Stomach (tissue), 9 donors: ENCODE measurements around the gene DNASE1L2. TPM values are rescaled to one million over a fixed set of nuclear protein-coding genes. Genes with fewer than 3 reads are reported as not detected.

Experiments used
- DNase-seq, 2 donors: peaks; one replicate each; pipeline versions ENCODE4 v3.0.0 to v3.0.0-alpha.2; 2013 to 2019
- H3K27ac ChIP-seq, 5 donors: fragments of 200-600 bp in 4 of 5; sonication (generic) in 4 of 5; one replicate each; pipeline ENCODE4 v1.5.1; 2013 to 2019; ENCODE audit warnings: mild to moderate bottlenecking in 1 of 5, moderate library complexity in 1 of 5
- H3K27me3 ChIP-seq, 3 donors: fragments of 200-600 bp; sonication (generic); one replicate each; pipeline ENCODE4 v1.5.1; 2017 to 2019; ENCODE audit warnings: mixed run types in 1 of 3
- H3K36me3 ChIP-seq, 4 donors: fragments of 200-600 bp; sonication (generic); 1 replicate in 3 of 4; 2 replicates in 1 of 4; pipeline ENCODE4 v1.5.1; 2016 to 2019
- H3K4me1 ChIP-seq, 4 donors: fragments of 200-600 bp; sonication (generic); one replicate each; pipeline ENCODE4 v1.5.1; 2016 to 2019
- H3K4me3 ChIP-seq, 4 donors: fragments of 200-600 bp; sonication (generic) in 3 of 4; one replicate each; pipeline ENCODE4 v1.5.1; 2016 to 2019; ENCODE audit warnings: mild to moderate bottlenecking in 1 of 4
- H3K9me3 ChIP-seq, 4 donors: fragments of 200-600 bp; sonication (generic); one replicate each; pipeline ENCODE4 v1.5.1; 2016 to 2019
- EP300 ChIP-seq: sonication (generic); formaldehyde crosslinking; IDR thresholded peaks from one replicate; pipeline ENCODE4 v1.6.1; 2017; ENCODE audit warnings: antibody characterized with exemption
- POLR2A ChIP-seq, 4 donors: fragments of 450-650 bp; IDR thresholded peaks; one replicate each; pipeline ENCODE4 v1.6.1; 2016; ENCODE audit warnings: antibody characterized with exemption in 4 of 4, control low read depth in 2 of 4, mild to moderate bottlenecking in 1 of 4, moderate library complexity in 1 of 4
- POLR2AphosphoS5 ChIP-seq, 3 donors: sonication (generic); formaldehyde crosslinking; IDR thresholded peaks; one replicate each; pipeline ENCODE4 v1.6.1; 2016; ENCODE audit warnings: antibody characterized with exemption in 3 of 3
- WGBS, 5 donors: extraction: QIAGEN DNeasy Blood & Tissue Kit in 3 of 5; methylation state at CpG; one replicate each; pipeline versions ENCODE4 v1.1.5 to v1.1.7; 2013 to 2018; 5-methylcytosine and 5-hydroxymethylcytosine counted together
- intact Hi-C: fragments of 100-400 bp; cut with DNase I; formaldehyde crosslinking; loops from one replicate; pipeline ENCODE4 v1.15.1; 2023; ENCODE audit warnings: low total_unique reads
- polyA plus RNA-seq, 3 donors: library from polyadenylated mRNA; stranded (reverse); fragments of 200-250 nt; gene quantifications; one replicate each; pipeline ENCODE4 v1.2.3, GENCODE V29; 2013
- total RNA-seq, 5 donors: library from RNA; depleted of rRNA; stranded (reverse); fragments of >200 nt; gene quantifications; one replicate each; pipeline versions ENCODE4 v1.1.0 to v1.2.3, GENCODE V29; 2014 to 2016
- TF ChIP-seq, protein P1 (sequence below), 7 experiments: fragments of 450-650 bp in 4 of 7; fragments of 200-600 bp in 3 of 7; sonication (generic) in 3 of 7; IDR thresholded peaks; one replicate each; pipeline ENCODE4 v1.5.1; 2016 to 2019; ENCODE audit warnings: antibody characterized with exemption in 7 of 7, control low read depth in 2 of 7, mild to moderate bottlenecking in 1 of 7
- donor health status: healthy with polysubstance abuse.
- donor health status: Bipolar disorder and iron deficiency.
- donor health status: healthy.

Gene DNASE1L2
- total and polyA plus RNA-seq, 8 donors: 0.68 to 0.90 TPM; not detected in 6

DNA sequence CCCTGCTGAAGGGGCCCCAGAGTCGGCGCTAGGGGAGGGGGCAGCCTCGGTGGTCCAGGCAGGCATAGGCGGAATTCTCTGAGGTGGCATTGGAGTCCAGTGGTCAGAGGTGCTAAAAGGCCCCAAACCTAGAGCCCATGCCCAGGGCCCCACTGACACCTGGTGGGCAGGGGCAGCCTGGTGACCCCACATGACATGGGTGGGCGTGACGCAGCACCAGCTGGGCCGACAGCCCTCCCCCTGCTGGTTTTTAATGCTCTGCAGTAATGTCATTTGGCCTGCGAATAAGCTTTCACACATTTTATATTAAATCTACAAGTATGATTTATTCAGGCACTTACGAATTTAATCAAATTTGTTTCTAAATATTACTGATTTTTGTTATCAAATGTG is 33.8 kb downstream of the DNASE1L2 start:
- no peak for TF ChIP-seq EP300
- TF ChIP-seq, protein P1, sequence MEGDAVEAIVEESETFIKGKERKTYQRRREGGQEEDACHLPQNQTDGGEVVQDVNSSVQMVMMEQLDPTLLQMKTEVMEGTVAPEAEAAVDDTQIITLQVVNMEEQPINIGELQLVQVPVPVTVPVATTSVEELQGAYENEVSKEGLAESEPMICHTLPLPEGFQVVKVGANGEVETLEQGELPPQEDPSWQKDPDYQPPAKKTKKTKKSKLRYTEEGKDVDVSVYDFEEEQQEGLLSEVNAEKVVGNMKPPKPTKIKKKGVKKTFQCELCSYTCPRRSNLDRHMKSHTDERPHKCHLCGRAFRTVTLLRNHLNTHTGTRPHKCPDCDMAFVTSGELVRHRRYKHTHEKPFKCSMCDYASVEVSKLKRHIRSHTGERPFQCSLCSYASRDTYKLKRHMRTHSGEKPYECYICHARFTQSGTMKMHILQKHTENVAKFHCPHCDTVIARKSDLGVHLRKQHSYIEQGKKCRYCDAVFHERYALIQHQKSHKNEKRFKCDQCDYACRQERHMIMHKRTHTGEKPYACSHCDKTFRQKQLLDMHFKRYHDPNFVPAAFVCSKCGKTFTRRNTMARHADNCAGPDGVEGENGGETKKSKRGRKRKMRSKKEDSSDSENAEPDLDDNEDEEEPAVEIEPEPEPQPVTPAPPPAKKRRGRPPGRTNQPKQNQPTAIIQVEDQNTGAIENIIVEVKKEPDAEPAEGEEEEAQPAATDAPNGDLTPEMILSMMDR (IDR thresholded peaks at IDR 0.05): no peak
- no peak for TF ChIP-seq POLR2AphosphoS5 (IDR thresholded peaks at IDR 0.05)
- no peak overlapping the region for H3K27ac ChIP-seq
- no peak for DNase-seq
- no peaks in the 10 kb centered on the region for H3K9me3 ChIP-seq
- no peaks in the 10 kb centered on the region for H3K27me3 ChIP-seq
- intact Hi-C loops: no loop called here
- peaks cover 23 to 54% (median 34%) of the 10 kb centered on the region in 4 donors for H3K4me1 ChIP-seq
- H3K36me3 ChIP-seq: peaks cover 0 to 11% (median 0%) of the 10 kb centered on the region in 4 donors
- 81 to 92% (median 88%) methylated on average over 9 of the region's 9 CpGs for WGBS, 5 donors
- H3K4me3 ChIP-seq: no peak overlapping the region

DNA sequence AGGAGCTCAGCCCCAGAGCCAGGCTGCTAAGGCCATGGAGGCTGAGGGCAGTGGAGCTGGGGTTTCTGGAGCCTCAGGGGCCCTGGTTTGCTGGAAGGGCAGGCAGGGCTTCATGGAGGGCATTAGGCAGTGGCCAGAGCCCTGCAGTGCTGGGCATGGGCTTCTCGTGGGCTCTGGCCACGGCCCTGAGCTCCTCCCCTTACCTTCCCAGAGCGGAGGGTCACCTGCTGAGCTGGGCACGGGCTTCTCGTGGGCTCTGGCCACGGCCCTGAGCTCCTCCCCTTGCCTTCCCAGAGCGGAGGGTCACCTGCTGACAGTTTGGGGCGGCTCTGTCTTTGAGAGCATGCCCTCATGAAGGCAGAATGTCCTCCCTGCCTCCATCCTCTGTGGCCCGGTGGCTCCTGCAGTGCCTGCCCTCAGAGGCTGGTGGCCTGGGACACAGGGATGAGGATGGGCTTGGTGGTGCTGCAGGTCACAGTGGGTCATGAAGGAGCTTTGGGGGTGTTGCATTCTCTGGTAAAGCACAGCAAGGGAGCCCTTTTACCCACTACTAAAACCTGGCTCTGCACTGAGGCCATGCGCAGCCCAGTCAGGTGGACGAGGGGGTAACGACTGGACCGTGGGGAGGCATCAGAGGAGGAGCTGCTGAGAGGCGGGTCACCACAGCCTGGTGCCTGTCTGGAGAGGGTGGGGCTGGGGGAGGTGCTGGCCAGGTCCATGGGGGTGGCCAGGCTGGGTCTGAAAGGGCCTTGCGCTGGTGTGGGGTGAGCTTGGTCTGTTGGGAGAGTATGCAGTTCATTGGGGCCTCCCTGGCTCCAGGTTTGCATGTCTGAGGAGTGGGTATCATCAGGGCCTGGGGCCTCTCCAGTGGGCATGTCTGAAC is 34.6 kb downstream of the DNASE1L2 start:
- Histone ChIP-seq H3K36me3 (peaks cover 0 to 6% (median under 1%) of the 10 kb centered on the region in 4 donors), H3K4me1 (peaks cover 19 to 47% (median 28%) of the 10 kb centered on the region in 4 donors), H3K27me3 (no peaks in the 10 kb centered on the region), H3K4me3 (no peak overlapping the region), H3K9me3 (no peaks in the 10 kb centered on the region), H3K27ac (no peak overlapping the region)
- TF ChIP-seq EP300: no peak
- TF ChIP-seq, protein P1 (IDR thresholded peaks at IDR 0.05): no peak
- no peak for TF ChIP-seq POLR2AphosphoS5 (IDR thresholded peaks at IDR 0.05)
- TF ChIP-seq POLR2A (IDR thresholded peaks at IDR 0.05): no peak
- 80 to 90% (median 84%) methylated on average over 6 to 15 of the region's 15 CpGs for WGBS, 5 donors
- no peak for DNase-seq
- intact Hi-C loops: no loop called here

DNA sequence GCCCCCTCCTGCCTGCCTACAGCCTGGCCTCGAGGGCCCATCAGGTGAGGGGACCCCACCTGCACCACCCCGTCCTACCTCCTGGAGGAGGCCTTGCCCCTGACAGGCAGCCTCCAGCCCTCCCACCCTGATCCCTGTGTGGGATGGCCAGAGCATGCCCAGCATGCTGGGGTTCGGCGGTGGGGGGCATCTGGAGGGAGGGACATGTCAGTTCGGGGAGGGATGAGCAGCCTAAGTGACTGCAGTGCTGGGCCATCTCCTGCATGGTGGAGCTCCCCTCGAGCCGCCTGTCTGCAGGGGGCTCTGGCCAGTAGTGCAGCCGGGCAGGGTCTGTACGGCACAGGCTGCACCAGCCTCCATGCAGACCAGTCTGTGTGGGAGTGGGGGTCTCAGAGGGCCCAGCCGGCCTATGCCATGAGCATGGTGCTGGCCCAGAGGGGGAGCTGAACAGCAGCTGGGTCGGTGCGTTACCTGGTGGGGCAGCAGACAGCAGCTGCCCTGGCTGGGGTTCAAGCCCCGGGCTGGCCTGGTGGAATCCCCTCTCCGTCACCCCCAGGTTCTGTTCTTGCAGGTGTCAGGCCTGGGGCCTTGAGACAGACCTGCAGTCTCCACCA is 35.7 kb downstream of the DNASE1L2 start:
- Histone ChIP-seq H3K27me3 (no peaks in the 10 kb centered on the region), H3K9me3 (no peaks in the 10 kb centered on the region), H3K36me3 (peaks cover 0 to 5% (median 2%) of the 10 kb centered on the region in 4 donors), H3K27ac (no peak overlapping the region), H3K4me1 (peaks cover 10 to 37% (median 17%) of the 10 kb centered on the region in 4 donors), H3K4me3 (no peak overlapping the region)
- no peak for DNase-seq
- intact Hi-C loops: no loop called here
- WGBS, 5 donors: 92 to 100% (median 94%) methylated on average over 1 to 14 of the region's 14 CpGs
- TF ChIP-seq, protein P1 (IDR thresholded peaks at IDR 0.05): no peak
- no peak for TF ChIP-seq EP300
- TF ChIP-seq POLR2A (IDR thresholded peaks at IDR 0.05): no peak
- no peak for TF ChIP-seq POLR2AphosphoS5 (IDR thresholded peaks at IDR 0.05)

DNA sequence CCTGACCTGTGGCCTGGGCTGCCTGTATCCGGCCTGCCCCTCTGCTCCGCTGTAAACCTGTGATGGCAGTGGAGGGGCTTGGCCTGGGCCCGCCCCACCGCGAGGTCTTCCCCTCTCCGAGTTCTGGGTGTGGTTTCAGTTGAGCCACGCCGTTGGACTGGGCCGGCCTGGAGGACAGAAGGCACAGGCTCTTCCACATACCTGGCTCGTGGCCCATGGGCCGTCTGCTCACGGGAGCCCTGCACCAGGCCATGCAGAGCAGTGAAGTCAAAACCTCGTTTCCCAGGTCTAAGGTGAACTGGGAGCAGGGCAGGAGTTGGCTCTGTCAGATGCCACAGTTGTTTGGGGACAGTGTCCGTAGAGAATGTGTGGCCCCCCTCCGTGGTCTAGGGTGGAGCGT is 37.2 kb downstream of the DNASE1L2 start:
- intact Hi-C loops: no loop called here
- no peak overlapping the region for H3K4me3 ChIP-seq
- TF ChIP-seq, protein P1 (IDR thresholded peaks at IDR 0.05): no peak
- no peak for TF ChIP-seq POLR2A (IDR thresholded peaks at IDR 0.05)
- no peak for TF ChIP-seq POLR2AphosphoS5 (IDR thresholded peaks at IDR 0.05)
- no peak for TF ChIP-seq EP300
- no peak for DNase-seq
- no peaks in the 10 kb centered on the region for H3K9me3 ChIP-seq
- H3K4me1 ChIP-seq: peaks cover 9 to 36% (median 16%) of the 10 kb centered on the region in 4 donors
- no peak overlapping the region for H3K27ac ChIP-seq
- WGBS, 5 donors: 64 to 77% (median 73%) methylated on average over 16 of the region's 16 CpGs
- peaks cover 0 to 18% (median 12%) of the 10 kb centered on the region in 4 donors for H3K36me3 ChIP-seq
- H3K27me3 ChIP-seq: no peaks in the 10 kb centered on the region
